Measurements from ENCODE around the gene MADCAM1. TPM values are rescaled to one million over a fixed set of nuclear protein-coding genes. Genes with fewer than 3 reads are reported as not detected.

The MADCAM1 gene
- not detected in 2 replicates for total RNA-seq

GRCh38 chr19:496112-496665 is at the start of gene MADCAM1:
MADCAM1 (plus strand) TSS chr19:496486; CDS start chr19:496500, 14 bp downstream.

GRCh38 chr19:460877-461720 is 35.2 kb upstream of the MADCAM1 start, which contains the start of gene SHC2:
SHC2 (minus strand) TSS chr19:461033; CDS start chr19:460996, 37 bp downstream.

GRCh38 chr19:507286-508203 is 11.3 kb downstream of the MADCAM1 start, which contains the start of gene TPGS1:
TPGS1 (plus strand) TSS chr19:507497; CDS start chr19:507507, 10 bp downstream.

GRCh38 chr19:531753-532560 is 35.7 kb downstream of the MADCAM1 start, which contains the start of gene CDC34:
CDC34 (plus strand) TSS chr19:531760; CDS start chr19:531932, 172 bp downstream.

GRCh38 chr19:543910-544608 is 47.8 kb downstream of the MADCAM1 start, which contains the start of gene GZMM:
GZMM (plus strand) TSS chr19:544053; CDS start chr19:544072, 19 bp downstream.

Other genes starting within 250 kb of the MADCAM1 start
- gene PLPP2, start 205.1 kb upstream of the MADCAM1 start, total RNA-seq: 38.1 and 41.2 TPM in 2 replicates
- 10.1 and 10.2 TPM in 2 replicates for gene MIER2, start 151.7 kb upstream of the MADCAM1 start, total RNA-seq
- gene C2CD4C, start 87.3 kb upstream of the MADCAM1 start, total RNA-seq: 2.9 and 10.2 TPM in 2 replicates
- gene SHC2, start 35.5 kb upstream of the MADCAM1 start, total RNA-seq: 9.3 and 22.0 TPM in 2 replicates
- 30.7 and 35.0 TPM in 2 replicates for gene TPGS1, start 11.0 kb downstream of the MADCAM1 start, total RNA-seq
- gene CDC34, start 35.3 kb downstream of the MADCAM1 start, total RNA-seq: 72.5 and 76.9 TPM in 2 replicates
- gene GZMM, start 47.6 kb downstream of the MADCAM1 start, total RNA-seq: not detected in 2 replicates
- gene BSG, start 76.1 kb downstream of the MADCAM1 start, total RNA-seq: 212 and 215 TPM in 2 replicates
- gene HCN2, start 93.4 kb downstream of the MADCAM1 start, total RNA-seq: 0.43 and 0.65 TPM in 2 replicates
- gene POLRMT, start 137.1 kb downstream of the MADCAM1 start, total RNA-seq: 17.1 and 22.3 TPM in 2 replicates
- 0.09 and 0.11 TPM in 2 replicates for gene FGF22, start 143.4 kb downstream of the MADCAM1 start, total RNA-seq
- 14.2 and 25.0 TPM in 2 replicates for gene RNF126, start 166.7 kb downstream of the MADCAM1 start, total RNA-seq
- gene FSTL3, start 179.9 kb downstream of the MADCAM1 start, total RNA-seq: 3.4 and 5.9 TPM in 2 replicates
- gene PRSS57, start 199.0 kb downstream of the MADCAM1 start, total RNA-seq: not detected in 2 replicates
- 28.6 and 34.0 TPM in 2 replicates for gene PALM, start 212.4 kb downstream of the MADCAM1 start, total RNA-seq